Measurements from ENCODE around the gene RASGRF1.

Gene RASGRF1

GRCh38 chr15:79009379-79009778 lies 81.2 kb downstream of the RASGRF1 start:
- no peak for TF ChIP-seq TSHZ2 (CRISPR knock-in tag; IDR thresholded peaks at IDR 0.05)
- TF ChIP-seq ZNF565 (CRISPR knock-in tag; conservative IDR thresholded peaks at IDR 0.05; ENCODE audit: low read depth), result no peak
- no peak for ATAC-seq

- TF ChIP-seq CSRNP3 (CRISPR knock-in tag; IDR thresholded peaks at IDR 0.05), result no peak
- no peak for TF ChIP-seq BACH2 (CRISPR knock-in tag; IDR thresholded peaks at IDR 0.05; ENCODE audit: borderline replicate concordance)
- TF ChIP-seq TOX (CRISPR knock-in tag; IDR thresholded peaks at IDR 0.05; ENCODE audit: borderline replicate concordance), result no peak
- no peak for TF ChIP-seq TCF4 (CRISPR knock-in tag; IDR thresholded peaks at IDR 0.05; ENCODE audit: borderline replicate concordance)
- no peak for TF ChIP-seq CREB5 (CRISPR knock-in tag; IDR thresholded peaks at IDR 0.05; ENCODE audit: low read depth)
- TF ChIP-seq RARB (CRISPR knock-in tag; IDR thresholded peaks at IDR 0.05), result no peak
- no peak for TF ChIP-seq ZFP3 (CRISPR knock-in tag; IDR thresholded peaks at IDR 0.05)
- no peak for TF ChIP-seq ZNF565 (CRISPR knock-in tag; conservative IDR thresholded peaks at IDR 0.05; ENCODE audit: low read depth)
- no peak for TF ChIP-seq TSHZ2 (CRISPR knock-in tag; IDR thresholded peaks at IDR 0.05)
- TF ChIP-seq ZNF8 (CRISPR knock-in tag; IDR thresholded peaks at IDR 0.05), result no peak
- no peak for TF ChIP-seq ARNTL (CRISPR knock-in tag; IDR thresholded peaks at IDR 0.05; ENCODE audit: borderline replicate concordance, low read depth)
- no peak for ATAC-seq
These were observed 81.9 kb downstream of the RASGRF1 start for GRCh38 chr15:79008659-79009058.

- 0 out of 3 replicates have a peak, but pooled peaks have one; percentile 36 for ATAC-seq
- TF ChIP-seq ESRRG (CRISPR knock-in tag; IDR thresholded peaks at IDR 0.05), result no peak
These were observed 83.5 kb downstream of the RASGRF1 start for GRCh38 chr15:79007066-79007465.

- TF ChIP-seq TCF4 (CRISPR knock-in tag; IDR thresholded peaks at IDR 0.05; ENCODE audit: borderline replicate concordance) (no peak), ISL1 (CRISPR knock-in tag; IDR thresholded peaks at IDR 0.05) (no peak), TSHZ2 (CRISPR knock-in tag; IDR thresholded peaks at IDR 0.05) (no peak), ZC3H10 (CRISPR knock-in tag; IDR thresholded peaks at IDR 0.05) (no peak), GLIS3 (CRISPR knock-in tag; IDR thresholded peaks at IDR 0.05) (no peak)
- no peak for ATAC-seq
These were observed 84.5 kb downstream of the RASGRF1 start for GRCh38 chr15:79006071-79006470.

Data from SK-N-SH treated with all-trans-retinoic acid at 6 μM for 48 hours (cell line).